A673 (cell line): ENCODE data around the gene ZBTB21. TPM values are rescaled to one million over a fixed set of nuclear protein-coding genes. Genes with fewer than 3 reads are reported as not detected.

ENCODE experiments used
- BruUV-seq: library from RNA; stranded (reverse); fragments of 400-500 nt; replicated peaks from 2 replicates; lab custom pipeline; 2021; lab: Mats Ljungman, UMichigan
- CTCF ChIA-PET: fragments of 300-600 bp; sonication (Branson Sonifier 250); formaldehyde crosslinking; loops from one replicate; lab custom pipeline; 2022; ENCODE audit warnings: antibody characterized with exemption; lab: Charles Lee
- POLR2A ChIA-PET: fragments of 300-600 bp; sonication (Branson Sonifier 250); formaldehyde crosslinking; loops from one replicate; lab custom pipeline; 2022; ENCODE audit warnings: antibody characterized with exemption; ENCODE audit not compliant: low non-redundant PET; lab: Charles Lee
- DNase-seq: peaks from one replicate; pipeline ENCODE4 v3.0.0-alpha.2; 2015; ENCODE audit warnings: low spot score
- H3K27ac ChIP-seq: fragments of 200-600 bp; sonication (generic); 2 replicates; pipeline ENCODE4 v1.5.1; 2016; ENCODE audit warnings: mixed run types, low read depth, mild to moderate bottlenecking, mixed read lengths, antibody characterized with exemption, low read length; ENCODE audit not compliant: poor library complexity, severe bottlenecking
- H3K27me3 ChIP-seq: fragments of 200-600 bp; sonication (generic); replicated peaks from 2 replicates; pipeline ENCODE4 v1.6.1; 2017; ENCODE audit warnings: mixed run types, low read depth, mild to moderate bottlenecking, mixed read lengths, antibody characterized with exemption, low read length; ENCODE audit not compliant: insufficient read depth, poor library complexity
- H3K36me3 ChIP-seq: fragments of 200-600 bp; sonication (generic); 2 replicates; pipeline ENCODE4 v1.6.1; 2016; ENCODE audit warnings: mixed run types, mild to moderate bottlenecking, mixed read lengths, antibody characterized with exemption, low read length; ENCODE audit not compliant: insufficient read depth, poor library complexity, severe bottlenecking
- H3K4me1 ChIP-seq: fragments of 200-600 bp; sonication (generic); 2 replicates; pipeline ENCODE4 v1.6.1; 2017; ENCODE audit warnings: mixed run types, mild to moderate bottlenecking, mixed read lengths, antibody characterized with exemption, low read length; ENCODE audit not compliant: insufficient read depth, poor library complexity, severe bottlenecking
- H3K4me3 ChIP-seq: fragments of 200-600 bp; sonication (generic); 2 replicates; pipeline ENCODE4 v1.5.1; 2016; ENCODE audit warnings: low read depth, mixed run types, mild to moderate bottlenecking, mixed read lengths, low read length; ENCODE audit not compliant: poor library complexity, severe bottlenecking
- H3K9me3 ChIP-seq: fragments of 200-600 bp; sonication (generic); 2 replicates; pipeline ENCODE4 v1.6.1; 2016; ENCODE audit warnings: mixed run types, low read depth, mild to moderate bottlenecking, mixed read lengths, antibody characterized with exemption, low read length; ENCODE audit not compliant: poor library complexity, severe bottlenecking
- EZH2 ChIP-seq: fragments of 200-600 bp; sonication (generic); IDR thresholded peaks from 2 replicates; pipeline ENCODE4 v1.6.1; 2017; ENCODE audit warnings: borderline replicate concordance, low read depth, mild to moderate bottlenecking, mixed read lengths, antibody characterized with exemption, low read length; ENCODE audit not compliant: poor library complexity, severe bottlenecking
- intact Hi-C: fragments of 100-400 bp; cut with micrococcal nuclease; formaldehyde crosslinking; loops from one replicate; pipeline ENCODE4 v1.10.0; 2022; ENCODE audit not compliant: unreplicated experiment
- total RNA-seq: library from RNA; stranded (reverse); gene quantifications from 2 replicates; pipeline ENCODE4 v1.2.3, GENCODE V29; 2021
- TF ChIP-seq, protein P1 (sequence below): fragments of 300-800, 200-600 bp; sonication (generic); conservative IDR thresholded peaks from 2 replicates; pipeline ENCODE4 v1.5.1; 2017; ENCODE audit warnings: low read depth, mild to moderate bottlenecking, antibody characterized with exemption, low read length, moderate library complexity, mixed read lengths

Gene ZBTB21
- total RNA-seq, 1 experiment from 2014 or later: 20.7 TPM

- no peaks in the 10 kb centered on the region for H3K27me3 ChIP-seq
- intact Hi-C loops: no loop called here
- ChIA-PET CTCF (interaction anchor here (0.6 kb wide), 1 partner anchor 210 kb away, joined by 5 read pairs; no protein-coding TSS in a partner anchor), POLR2A (no interaction called here)
- BruUV-seq: no TSS peak
- H3K4me3 ChIP-seq: no peak overlapping the region
- H3K27ac ChIP-seq: no peak overlapping the region
- H3K36me3 ChIP-seq: no peaks in the 10 kb centered on the region
- DNase-seq: no peak
- no peaks in the 10 kb centered on the region for H3K4me1 ChIP-seq
- no peaks in the 10 kb centered on the region for H3K9me3 ChIP-seq
- no peak for TF ChIP-seq EZH2
- TF ChIP-seq, protein P1, sequence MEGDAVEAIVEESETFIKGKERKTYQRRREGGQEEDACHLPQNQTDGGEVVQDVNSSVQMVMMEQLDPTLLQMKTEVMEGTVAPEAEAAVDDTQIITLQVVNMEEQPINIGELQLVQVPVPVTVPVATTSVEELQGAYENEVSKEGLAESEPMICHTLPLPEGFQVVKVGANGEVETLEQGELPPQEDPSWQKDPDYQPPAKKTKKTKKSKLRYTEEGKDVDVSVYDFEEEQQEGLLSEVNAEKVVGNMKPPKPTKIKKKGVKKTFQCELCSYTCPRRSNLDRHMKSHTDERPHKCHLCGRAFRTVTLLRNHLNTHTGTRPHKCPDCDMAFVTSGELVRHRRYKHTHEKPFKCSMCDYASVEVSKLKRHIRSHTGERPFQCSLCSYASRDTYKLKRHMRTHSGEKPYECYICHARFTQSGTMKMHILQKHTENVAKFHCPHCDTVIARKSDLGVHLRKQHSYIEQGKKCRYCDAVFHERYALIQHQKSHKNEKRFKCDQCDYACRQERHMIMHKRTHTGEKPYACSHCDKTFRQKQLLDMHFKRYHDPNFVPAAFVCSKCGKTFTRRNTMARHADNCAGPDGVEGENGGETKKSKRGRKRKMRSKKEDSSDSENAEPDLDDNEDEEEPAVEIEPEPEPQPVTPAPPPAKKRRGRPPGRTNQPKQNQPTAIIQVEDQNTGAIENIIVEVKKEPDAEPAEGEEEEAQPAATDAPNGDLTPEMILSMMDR: no peak
These were observed 15.9 kb upstream of the ZBTB21 start for GRCh38 chr21:42026082-42026435.

GRCh38 chr21:42025376-42026081 is 15.4 kb upstream of the ZBTB21 start:
- DNase-seq: no peak
- no peak overlapping the region for H3K4me3 ChIP-seq
- H3K27me3 ChIP-seq: no peaks in the 10 kb centered on the region
- ChIA-PET POLR2A (no interaction called here), CTCF (interaction anchor here (0.6 kb wide), 2 partner anchors 166 to 209 kb away, joined by 4 to 5 read pairs; no protein-coding TSS in a partner anchor)
- H3K4me1 ChIP-seq: no peaks in the 10 kb centered on the region
- no peaks in the 10 kb centered on the region for H3K36me3 ChIP-seq
- intact Hi-C loops: no loop called here
- no TSS peak for BruUV-seq
- no peak overlapping the region for H3K27ac ChIP-seq
- no peaks in the 10 kb centered on the region for H3K9me3 ChIP-seq
- TF ChIP-seq, protein P1: no peak
- TF ChIP-seq EZH2: no peak

- no peaks in the 10 kb centered on the region for H3K9me3 ChIP-seq
- no peak for TF ChIP-seq EZH2
- TF ChIP-seq, protein P1: no peak
- POLR2A ChIA-PET: no interaction called here
- CTCF ChIA-PET: no interaction called here
- H3K4me1 ChIP-seq: no peaks in the 10 kb centered on the region
- intact Hi-C loops: no loop called here
- H3K4me3 ChIP-seq: no peak overlapping the region
- BruUV-seq: no TSS peak
- no peak for DNase-seq
- H3K36me3 ChIP-seq: no peaks in the 10 kb centered on the region
- no peaks in the 10 kb centered on the region for H3K27me3 ChIP-seq
- no peak overlapping the region for H3K27ac ChIP-seq
These were observed 12.7 kb upstream of the ZBTB21 start for GRCh38 chr21:42022906-42023305.
